GM18498 (cell line): ENCODE data around the gene TEX29.

Experiments
- ATAC-seq: cut with Tn5 transposase; IDR thresholded peaks from one replicate; pipeline ENCODE4 v1.9.1; 2021; ENCODE audit warnings: mild to moderate bottlenecking, moderate library complexity; ENCODE audit not compliant: unreplicated experiment

TEX29 gene

DNA sequence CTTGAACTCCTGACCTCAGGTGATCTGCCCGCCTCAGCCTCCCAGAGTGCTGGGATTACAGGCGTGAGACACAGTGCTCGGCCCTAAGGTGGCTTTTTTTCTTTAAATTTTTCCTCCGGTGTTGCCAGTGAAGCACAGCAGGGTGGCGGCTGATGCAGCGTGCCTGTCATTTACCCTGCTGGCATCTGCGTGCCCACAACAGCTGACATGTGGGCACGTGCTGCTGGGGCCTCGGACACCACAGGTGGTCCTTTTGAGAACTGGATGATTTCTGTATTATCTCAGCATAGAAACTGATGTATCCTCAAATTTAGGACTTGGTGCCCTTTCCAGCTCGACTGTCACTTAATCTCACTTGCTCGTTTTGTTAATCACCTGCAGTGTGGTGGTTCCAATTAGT lies 31.2 kb upstream of the TEX29 start:
- no peak for ATAC-seq

DNA sequence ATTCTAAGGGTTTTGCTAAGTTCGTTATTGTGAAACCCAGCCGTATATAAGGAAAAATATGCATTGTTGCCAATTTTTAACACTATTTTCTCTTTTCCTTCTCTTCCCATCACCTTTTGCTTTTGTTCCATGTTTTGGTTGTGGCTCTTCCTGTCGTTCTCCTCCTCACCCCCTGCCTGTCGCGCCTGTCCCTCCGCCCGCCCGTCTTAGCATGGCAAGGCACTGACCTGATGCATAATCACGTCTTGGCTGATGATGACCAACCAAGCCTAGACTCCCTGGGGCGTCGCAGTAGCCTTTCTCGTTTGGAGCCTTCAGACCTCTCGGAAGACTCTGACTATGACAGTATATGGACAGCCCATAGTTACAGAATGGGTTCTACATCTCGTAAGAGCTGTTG lies 28.5 kb upstream of the TEX29 start:
- no peak for ATAC-seq

DNA sequence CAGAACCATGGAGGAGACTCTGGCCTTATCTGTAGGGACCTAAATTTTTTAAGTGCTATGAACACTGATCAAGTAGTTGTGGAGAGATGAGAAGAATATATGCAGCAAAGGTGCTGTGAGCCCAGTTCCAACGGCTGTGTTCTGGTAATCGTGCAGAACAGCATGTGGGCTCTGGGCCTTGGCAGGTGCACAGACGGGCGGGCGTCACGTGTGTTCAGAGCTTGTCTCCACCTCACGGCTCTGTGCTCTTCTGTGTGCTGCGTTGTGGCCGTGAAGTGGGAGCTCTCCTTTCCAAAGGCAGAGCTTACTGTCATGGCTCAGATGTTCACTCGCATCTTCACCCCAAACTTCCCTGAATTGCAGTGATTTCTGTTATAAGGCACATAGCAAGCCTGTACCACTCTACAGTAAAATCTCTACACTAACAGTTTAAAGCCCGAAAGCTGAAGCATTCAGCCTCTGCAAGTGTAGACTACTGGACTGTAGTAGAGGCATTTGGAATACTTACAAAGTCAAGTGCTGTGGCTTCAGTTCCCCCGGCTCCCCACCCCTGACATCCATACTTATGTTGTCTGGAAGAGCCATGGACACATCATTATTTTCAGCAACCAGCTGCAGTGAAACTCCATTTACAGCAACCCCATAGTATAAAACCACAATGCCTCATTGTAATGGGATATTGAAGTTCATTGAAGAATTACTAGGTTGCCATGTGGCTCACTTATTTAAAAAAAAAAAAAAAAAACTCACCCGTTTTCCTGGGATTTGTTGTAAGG lies 27.5 kb upstream of the TEX29 start:
- no peak for ATAC-seq

- no peak for ATAC-seq
Measured at GRCh38 chr13:111295886-111296285, 24.6 kb upstream of the TEX29 start.

DNA sequence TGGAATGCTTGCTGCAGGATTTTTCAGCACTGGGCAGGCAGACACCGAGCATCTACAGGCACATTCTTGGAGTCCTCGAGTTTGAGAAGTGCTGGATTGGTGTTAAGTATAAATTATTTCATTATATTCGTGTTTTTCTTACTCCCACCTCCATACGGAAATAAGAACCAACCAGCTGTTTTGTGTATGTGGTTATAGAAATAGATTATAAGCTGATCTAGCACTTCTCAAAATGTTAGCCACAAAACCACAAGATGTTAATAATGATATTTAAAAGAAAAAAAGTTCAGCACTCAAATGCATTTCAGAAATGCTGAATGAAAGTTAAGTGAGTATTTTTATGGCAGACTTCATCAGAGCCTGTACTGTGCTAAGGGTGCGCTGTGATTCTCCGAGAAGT lies 24.0 kb upstream of the TEX29 start:
- ATAC-seq: no peak

DNA sequence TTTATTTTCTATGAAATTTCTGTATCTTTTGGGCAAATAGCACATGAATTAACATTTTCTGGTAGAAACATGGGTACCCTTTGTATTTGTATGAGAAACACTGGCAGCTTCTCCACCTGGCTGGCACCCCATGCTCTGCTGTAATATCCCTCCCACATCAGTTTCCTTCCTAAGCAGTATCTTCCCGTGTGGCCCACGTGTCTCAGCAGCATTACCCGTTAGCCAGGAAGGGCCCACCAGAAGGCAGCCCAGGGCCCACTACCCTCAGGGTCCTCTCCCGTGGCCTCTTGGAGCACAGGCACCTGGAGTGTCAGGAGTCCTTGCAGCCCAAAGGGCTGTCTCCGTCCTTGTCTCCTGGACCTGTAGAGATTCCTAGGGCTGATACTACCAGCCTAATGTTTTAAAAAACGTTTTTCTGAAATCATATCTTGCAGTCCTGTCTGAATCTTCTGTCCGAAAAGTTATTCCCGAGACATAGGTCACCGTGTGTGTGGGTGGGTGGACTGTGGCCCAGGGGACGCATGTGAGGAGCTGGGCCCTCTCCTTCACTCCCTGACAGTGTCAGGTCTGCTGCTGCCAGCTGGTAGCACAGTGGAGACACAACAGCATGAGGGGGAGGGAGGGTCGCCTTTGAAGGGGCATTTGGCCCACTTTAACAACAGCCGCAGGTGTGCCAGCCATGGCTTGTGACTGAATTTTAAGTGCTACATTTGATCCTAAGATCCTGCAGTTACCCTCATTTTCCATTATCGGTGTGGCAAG lies 22.0 kb upstream of the TEX29 start:
- ATAC-seq: no peak

GRCh38 chr13:111302045-111302726 lies 18.3 kb upstream of the TEX29 start:
- no peak for ATAC-seq

- ATAC-seq: no peak
Measured at GRCh38 chr13:111303559-111303958, 16.9 kb upstream of the TEX29 start.

- ATAC-seq: peak; percentile 96
Measured at GRCh38 chr13:111304041-111304544, 16.3 kb upstream of the TEX29 start.

DNA sequence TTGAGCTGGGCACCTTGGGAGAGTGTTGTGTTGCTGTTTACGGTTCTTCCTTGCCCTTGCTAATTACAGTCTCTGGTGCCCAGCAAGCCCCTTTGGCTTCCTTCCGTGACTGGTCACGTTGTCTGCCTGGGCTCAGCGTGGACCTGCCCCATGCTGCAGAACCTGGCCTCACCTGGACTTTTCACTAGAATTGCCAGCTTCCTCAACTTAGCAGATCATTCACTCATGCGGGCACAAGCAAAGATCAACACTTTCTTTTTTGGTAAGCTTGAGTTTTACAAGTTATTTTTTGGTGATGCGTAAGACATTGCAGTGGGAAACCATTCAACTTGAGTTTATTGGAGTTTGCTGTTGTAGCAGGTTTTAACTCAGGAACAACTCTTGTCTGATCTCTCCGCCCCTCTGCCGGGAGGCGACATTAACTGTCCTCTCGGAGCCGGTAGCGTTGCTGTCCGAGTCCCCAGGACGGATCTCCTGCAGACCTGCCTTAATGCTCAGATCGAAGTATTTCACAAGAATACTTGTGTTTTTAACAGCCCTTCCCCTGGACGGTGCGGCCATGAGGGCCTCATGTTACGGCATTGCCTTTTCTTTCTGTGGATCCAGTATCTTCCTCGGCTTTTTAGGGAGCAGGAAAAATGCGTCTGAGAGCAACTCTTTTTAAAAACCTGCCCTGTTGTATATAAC lies 15.7 kb upstream of the TEX29 start:
- ATAC-seq: peak; percentile 38

DNA sequence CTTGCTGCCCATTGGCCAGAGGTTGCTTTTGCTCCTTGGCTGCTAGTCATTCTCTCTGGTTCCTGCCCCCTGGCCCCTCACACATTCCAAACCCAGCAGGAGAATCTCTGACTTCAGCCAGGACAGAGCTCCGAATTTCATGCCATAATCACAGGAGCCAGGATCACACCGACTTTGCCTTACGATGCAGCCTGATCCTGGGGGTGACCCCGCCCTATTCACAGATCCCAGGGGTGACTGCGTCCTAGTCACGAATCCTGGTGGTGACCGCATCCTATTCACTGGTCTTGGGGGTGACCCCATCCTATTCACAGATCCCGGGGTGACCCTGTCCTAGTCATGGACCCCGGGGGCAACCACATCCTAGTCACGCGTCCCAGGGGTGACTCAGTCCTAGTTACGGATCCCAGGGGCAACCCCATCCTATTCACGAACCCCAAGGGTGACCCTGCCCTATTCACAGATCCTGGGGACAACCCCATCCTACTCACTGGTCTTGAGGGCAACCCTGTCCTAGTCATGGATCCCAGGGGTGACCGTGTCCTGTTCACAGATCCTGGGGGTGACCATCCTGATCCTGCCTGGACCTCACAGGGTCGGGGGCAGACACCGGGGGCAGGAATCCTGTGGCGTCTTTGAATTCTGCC lies 7.4 kb upstream of the TEX29 start:
- ATAC-seq: no peak

DNA sequence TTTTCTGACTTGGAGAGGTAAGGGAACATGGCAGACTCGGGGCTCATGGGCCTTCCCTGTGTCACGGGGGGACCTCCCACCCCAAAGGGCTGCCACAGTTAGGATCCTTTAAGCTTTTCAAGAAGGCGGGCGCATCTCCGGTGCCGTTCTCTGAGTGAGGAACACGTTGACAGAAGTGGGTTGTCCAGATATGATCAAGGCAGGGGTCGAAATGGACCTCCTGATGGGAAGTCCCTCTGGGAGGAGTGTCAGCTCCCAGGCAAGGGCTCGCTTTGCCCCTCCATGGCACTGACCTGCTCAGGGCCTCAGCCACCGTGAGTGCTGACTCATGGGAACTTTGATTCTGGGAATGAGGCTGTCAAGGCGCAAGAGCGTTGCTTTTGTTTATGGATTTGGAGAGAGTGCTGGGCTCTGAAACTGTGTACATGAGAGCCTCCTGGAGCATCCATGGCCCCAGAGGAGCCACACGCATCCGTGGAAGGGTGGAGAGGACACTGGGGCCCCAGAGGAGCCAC lies 6.5 kb upstream of the TEX29 start:
- ATAC-seq: no peak

GRCh38 chr13:111314852-111315251 lies 5.6 kb upstream of the TEX29 start:
- no peak for ATAC-seq

DNA sequence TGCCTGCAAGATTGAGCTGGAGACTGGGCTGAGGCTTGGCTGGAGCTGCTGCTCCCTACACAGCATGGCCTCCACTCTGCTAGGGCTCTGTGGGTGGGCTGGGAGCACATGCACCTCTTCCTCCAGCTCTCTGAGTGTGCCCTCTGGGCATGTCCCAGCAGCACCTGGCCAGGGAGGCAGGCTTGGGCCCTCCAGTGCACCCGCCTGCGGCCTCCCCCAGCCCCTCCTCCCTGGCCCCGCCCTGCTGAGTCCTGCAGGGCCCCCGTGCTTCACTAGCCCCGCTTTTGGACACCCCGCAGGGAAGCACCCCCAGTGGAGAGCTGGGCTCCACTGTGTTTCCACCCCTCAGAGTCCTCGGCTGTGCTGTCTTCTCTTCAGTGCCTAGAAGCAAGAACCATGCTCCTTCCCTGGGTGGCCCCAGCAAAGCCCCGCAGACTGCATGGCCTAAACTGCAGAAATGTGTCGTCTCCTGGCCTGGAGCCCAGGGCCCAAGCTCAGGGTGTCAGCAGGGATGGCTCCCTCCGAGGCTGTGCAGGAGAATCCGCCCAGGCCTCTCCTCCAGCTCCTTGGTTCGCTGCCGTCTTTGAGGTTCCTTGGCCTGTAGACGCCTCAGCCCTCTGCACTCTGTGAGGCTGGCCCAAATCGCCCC lies 5.0 kb upstream of the TEX29 start:
- no peak for ATAC-seq

DNA sequence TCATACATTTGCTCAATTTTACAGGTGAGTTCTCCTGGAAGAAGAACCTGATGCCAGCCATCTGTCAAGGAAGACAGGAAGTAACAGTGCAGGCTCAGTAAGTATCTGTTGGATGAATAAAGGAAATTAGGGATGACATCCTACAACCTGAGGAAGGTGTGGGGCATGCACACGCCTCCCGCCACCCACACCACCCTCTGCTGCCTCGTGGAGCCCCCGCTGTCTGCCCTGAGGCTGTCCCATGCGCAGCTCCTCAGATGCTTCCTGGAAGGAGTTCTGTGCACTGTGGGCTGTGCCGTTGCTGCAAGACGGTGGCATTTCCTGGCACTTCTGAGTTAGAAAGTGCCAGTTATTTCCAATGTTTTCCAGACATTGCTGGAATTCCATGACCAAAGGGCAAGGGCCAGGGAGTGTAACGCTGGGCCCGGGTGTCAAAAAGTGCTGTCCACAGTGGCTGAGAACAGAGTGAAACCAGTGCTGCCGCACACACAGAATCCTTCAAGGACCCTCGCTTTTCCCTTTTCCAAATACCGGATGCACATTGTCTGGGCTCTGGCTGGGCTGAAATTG lies 4.2 kb upstream of the TEX29 start:
- no peak for ATAC-seq

DNA sequence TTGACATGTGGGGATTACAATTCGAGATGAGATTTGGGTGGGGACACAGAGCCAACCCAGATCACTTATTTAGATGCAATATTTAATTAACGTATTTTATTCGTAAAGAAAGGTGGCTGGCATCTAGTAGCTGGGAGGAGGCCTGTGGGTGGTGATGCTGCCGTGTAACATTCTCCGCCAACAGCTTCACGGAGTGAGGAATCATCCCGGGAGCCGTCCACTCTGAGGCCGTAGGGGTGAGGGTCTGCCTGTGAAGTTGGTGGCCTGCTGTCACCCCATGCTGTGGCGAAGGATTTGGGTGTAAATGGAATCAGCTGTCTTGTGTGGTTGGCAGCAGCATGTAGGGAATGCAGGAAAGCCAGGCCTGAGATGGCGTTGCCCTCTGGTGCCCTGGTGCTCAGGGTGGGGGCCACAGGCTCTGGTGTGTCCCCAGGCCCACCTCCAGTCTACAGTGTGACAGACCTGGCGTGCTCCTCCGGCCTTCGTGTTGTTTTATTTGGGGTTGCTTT lies 3.3 kb upstream of the TEX29 start:
- ATAC-seq: no peak

DNA sequence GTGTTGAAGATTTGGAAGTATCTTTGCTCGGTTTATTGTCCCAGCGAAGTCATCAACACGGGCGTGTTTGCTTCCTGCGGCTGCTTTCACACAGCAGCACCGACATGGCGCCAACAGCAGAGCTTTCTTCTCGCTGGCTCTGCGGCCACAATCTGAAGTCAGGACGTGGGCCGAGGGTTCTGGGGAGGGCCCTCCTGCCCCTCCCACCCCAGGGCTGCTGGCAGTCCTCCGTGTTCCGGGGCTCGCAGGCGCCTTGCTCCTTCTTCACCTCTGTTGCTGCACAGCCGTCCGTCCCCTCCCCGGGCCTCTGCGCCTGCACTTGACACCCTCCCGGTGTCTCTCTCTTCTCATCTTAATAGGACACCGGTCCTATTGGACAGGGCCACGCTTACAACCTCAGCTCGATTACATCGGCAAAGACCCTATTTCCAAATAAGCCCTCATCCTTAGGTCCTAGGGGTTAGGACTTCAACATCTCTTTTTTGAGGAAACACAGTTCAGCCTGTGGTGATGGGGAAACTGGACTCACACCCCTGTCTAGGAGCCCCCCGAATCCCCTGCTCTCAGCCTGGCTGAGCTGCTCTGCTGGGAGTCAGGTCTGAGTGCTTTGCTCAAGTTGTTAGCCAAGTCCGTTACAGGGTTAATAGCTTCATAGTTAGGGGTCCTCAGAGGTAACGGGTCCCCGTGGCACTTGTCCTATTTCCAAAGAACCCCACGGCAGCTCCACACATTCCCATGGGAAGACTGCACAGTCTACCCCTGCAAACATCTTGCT lies 2.7 kb upstream of the TEX29 start:
- ATAC-seq: no peak

GRCh38 chr13:111318386-111318785 lies 2.1 kb upstream of the TEX29 start:
- no peak for ATAC-seq

DNA sequence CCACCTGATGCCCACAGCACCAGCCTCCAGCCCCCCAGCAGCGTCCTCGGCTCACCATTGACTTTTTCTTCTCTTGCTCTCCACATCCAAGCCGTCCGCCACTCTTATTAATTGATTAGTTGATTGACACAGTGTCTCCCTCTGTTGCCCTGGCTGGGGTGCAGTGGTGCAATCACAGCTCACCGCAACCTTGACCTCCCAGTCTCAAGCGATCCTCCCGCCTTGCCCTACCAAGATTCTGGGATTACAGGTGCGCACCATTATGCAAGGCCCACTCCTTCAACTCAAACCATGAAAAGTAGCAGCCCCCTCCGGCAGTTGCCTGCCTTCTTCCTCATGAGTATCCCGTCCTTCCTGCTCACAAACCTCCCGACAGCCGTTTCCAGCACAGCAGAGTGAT lies 921 bp upstream of the TEX29 start:
- no peak for ATAC-seq
